ENCODE measurements around the gene TMEM63A.
"Not testable (repeated sequence)": the region's sequence is repeated elsewhere in the genome, so short reads cannot be mapped to it uniquely, and the experiment has no call there.

TMEM63A gene

DNA sequence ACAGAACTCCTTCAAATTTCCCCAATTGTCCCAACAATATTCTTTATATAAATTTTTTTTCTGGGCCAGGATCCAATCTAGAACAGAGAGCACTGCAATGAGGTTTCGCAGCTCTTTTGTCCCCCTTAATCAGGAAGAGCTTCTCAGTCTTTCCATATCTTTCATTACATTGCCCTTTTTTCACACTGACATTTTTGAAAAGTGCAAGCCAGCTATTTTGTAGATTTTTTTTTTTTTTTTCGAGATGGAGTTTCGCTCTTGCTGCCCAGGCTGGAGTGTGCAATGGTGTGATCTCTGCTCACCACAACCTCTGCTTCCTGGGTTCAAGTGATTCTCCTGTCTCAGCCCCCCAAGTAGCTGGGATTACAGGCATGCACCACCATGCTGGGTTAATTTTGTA, 75.4 kb downstream of the TMEM63A start:
- in situ Hi-C loops (cut with MboI; ENCODE audit: low sequenced_read_pairs): not testable (repeated sequence)

DNA sequence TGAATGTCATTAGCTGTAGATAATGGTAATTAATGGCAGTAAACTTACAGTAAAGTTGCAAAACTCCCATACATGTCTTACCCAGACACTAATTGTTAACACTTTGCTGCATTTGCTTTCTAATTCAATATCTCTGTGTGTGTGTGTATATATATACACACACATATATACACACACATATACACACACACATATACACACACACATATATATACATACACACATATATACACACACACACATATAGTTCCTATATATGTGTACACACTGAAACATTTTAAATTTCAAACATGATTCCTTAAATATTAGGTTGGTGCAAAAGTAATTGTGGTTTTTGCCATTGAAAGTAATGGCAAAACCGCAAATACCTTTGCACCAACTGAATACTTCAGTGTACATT, 75.9 kb downstream of the TMEM63A start:
- in situ Hi-C loops (cut with MboI; ENCODE audit: low sequenced_read_pairs): no loop called here

- in situ Hi-C loops (cut with MboI; ENCODE audit: low sequenced_read_pairs): not testable (repeated sequence)
Measured at GRCh38 chr1:225801146-225801545, 81.0 kb downstream of the TMEM63A start.

GRCh38 chr1:225796097-225796496, 86.1 kb downstream of the TMEM63A start:
- in situ Hi-C loops (cut with MboI; ENCODE audit: low sequenced_read_pairs): not testable (repeated sequence)
